HepG2 (cell line): ENCODE data around the gene SLC2A6. TPM values are rescaled to one million over a fixed set of nuclear protein-coding genes. Genes with fewer than 3 reads are reported as not detected.
A peak's percentile ranks its signal among the peaks of the same experiment; 100 is the strongest.

Source experiments
- ATAC-seq: fragments of 200-7000 bp; cut with Tn5 transposase; 3 replicates; pipeline ENCODE4 v1.9.1; 2020; ENCODE audit warnings: mild to moderate bottlenecking, moderate library complexity
- BruUV-seq: library from RNA; stranded (reverse); fragments of 400-500 nt; replicated peaks from 2 replicates; lab custom pipeline; 2021; lab: Mats Ljungman, UMichigan
- CTCF ChIA-PET: fragments of 300-600 bp; formaldehyde crosslinking; extraction: SDS; loops from one replicate; lab custom pipeline; 2021; ENCODE audit warnings: low total read pairs, inconsistent platforms, low intra/inter-chr PET ratio; lab: Yijun Ruan, JAX
- POLR2A ChIA-PET: fragments of 350-600 bp; sonication (Branson Sonifier 250); formaldehyde crosslinking; loops from one replicate; lab custom pipeline; 2020; ENCODE audit warnings: antibody characterized with exemption, inconsistent platforms; lab: Yijun Ruan, JAX
- DNase-seq: peaks from one replicate; pipeline ENCODE4 v3.0.0-alpha.2; 2015; ENCODE audit warnings: low spot score
- FAIRE-seq: peaks from 3 replicates; lab custom pipeline; 2011; peaks lifted over from hg19 to GRCh38; lab: Jason Lieb, UNC
- H2AFZ ChIP-seq: one replicate; pipeline ENCODE4 v1.6.1; 2011; ENCODE audit warnings: low read length, inconsistent platforms
- H3K27ac ChIP-seq: fragments of 300-600 bp; 3 replicates; pipeline ENCODE4 v1.8.0; 2011; ENCODE audit warnings: mixed run types, mild to moderate bottlenecking, mixed read lengths, low read length, inconsistent platforms; ENCODE audit not compliant: insufficient read depth; ENCODE audit errors: extremely low read length
- H3K27me3 ChIP-seq, 2 experiments: fragments of 200-600 bp in 1 of 2; 2 replicates in 1 of 2; 3 replicates in 1 of 2; pipeline versions ENCODE4 v1.6.0 to v1.8.0; 2011; ENCODE audit warnings: low read length in 2 of 2, mild to moderate bottlenecking in 2 of 2, moderate library complexity in 2 of 2, inconsistent platforms in 1 of 2; ENCODE audit not compliant: insufficient read depth in 2 of 2, control insufficient read depth in 1 of 2
- H3K36me3 ChIP-seq, 2 experiments: fragments of 200-600 bp in 1 of 2; replicated peaks in 1 of 2; 2 replicates in 1 of 2; 3 replicates in 1 of 2; pipeline versions ENCODE4 v1.5.1 to v1.8.0; 2011; ENCODE audit warnings: low read length in 2 of 2, inconsistent platforms in 1 of 2; ENCODE audit not compliant: insufficient read depth in 2 of 2, control insufficient read depth in 1 of 2
- H3K4me1 ChIP-seq: 2 replicates; pipeline ENCODE4 v1.5.1; 2012; ENCODE audit warnings: low read length, inconsistent platforms; ENCODE audit not compliant: insufficient read depth
- H3K4me2 ChIP-seq: 2 replicates; pipeline ENCODE4 v1.6.0; 2011; ENCODE audit warnings: low read depth, low read length, inconsistent platforms
- H3K4me3 ChIP-seq, 3 experiments: fragments of 200-600 bp in 1 of 3; sonication (generic), shearing (Covaris generic) in 1 of 3; replicated peaks in 1 of 3; 2 replicates each; pipeline ENCODE4 v1.5.1; 2011 to 2016; ENCODE audit warnings: low read length in 3 of 3, inconsistent platforms in 2 of 3, low read depth in 2 of 3, mild to moderate bottlenecking in 2 of 3, control low read depth in 1 of 3, mixed read lengths in 1 of 3; ENCODE audit not compliant: insufficient read depth in 1 of 3
- H3K79me2 ChIP-seq: one replicate; pipeline ENCODE4 v1.6.1; 2011; ENCODE audit warnings: low read length, inconsistent platforms; ENCODE audit not compliant: insufficient read depth
- H3K9ac ChIP-seq: 2 replicates; pipeline ENCODE4 v1.6.0; 2011; ENCODE audit warnings: mild to moderate bottlenecking, low read depth, low read length, inconsistent platforms; ENCODE audit not compliant: insufficient read depth
- H3K9me3 ChIP-seq: 2 replicates; pipeline ENCODE4 v1.5.1; 2012; ENCODE audit warnings: mild to moderate bottlenecking, low read length
- H4K20me1 ChIP-seq: 2 replicates; pipeline ENCODE4 v1.6.0; 2011; ENCODE audit warnings: inconsistent platforms, mild to moderate bottlenecking, low read length, moderate library complexity; ENCODE audit not compliant: insufficient read depth
- AGO2 ChIP-seq: fragments of 200-400 bp; formaldehyde crosslinking; optimal IDR thresholded peaks from 2 replicates; pipeline ENCODE3; 2017; ENCODE audit warnings: mild to moderate bottlenecking, low read depth, low read length, moderate library complexity
- BATF2 ChIP-seq: sonication (generic); formaldehyde crosslinking; IDR thresholded peaks from 2 replicates; pipeline ENCODE4 v1.8.0; 2022; ENCODE audit warnings: mild to moderate bottlenecking, missing genetic modification reagents, moderate library complexity
- ERF ChIP-seq: IDR thresholded peaks from 2 replicates; pipeline ENCODE4 v1.6.1; 2018; ENCODE audit warnings: missing biosample characterization, missing genetic modification reagents
- NFIB ChIP-seq: sonication (generic); formaldehyde crosslinking; IDR thresholded peaks from 2 replicates; pipeline ENCODE4 v1.9.0; 2021; ENCODE audit warnings: missing genetic modification reagents, mild to moderate bottlenecking, borderline replicate concordance
- NONO ChIP-seq, 2 experiments: fragments of 450-650 bp in 1 of 2; sonication (generic) in 1 of 2; formaldehyde crosslinking in 1 of 2; IDR thresholded peaks in 1 of 2; conservative IDR thresholded peaks in 1 of 2; 2 replicates each; pipeline versions ENCODE4 v1.6.1 to v1.8.0; 2017 to 2022; ENCODE audit warnings: mild to moderate bottlenecking in 1 of 2, missing genetic modification reagents in 1 of 2, moderate library complexity in 1 of 2
- SKIL ChIP-seq: sonication (generic); formaldehyde crosslinking; IDR thresholded peaks from 2 replicates; pipeline ENCODE4 v1.8.0; 2022; ENCODE audit warnings: missing genetic modification reagents, mild to moderate bottlenecking, moderate library complexity, borderline replicate concordance
- SNRNP70 ChIP-seq: fragments of 200-400 bp; formaldehyde crosslinking; IDR thresholded peaks from 2 replicates; pipeline ENCODE4 v1.6.1; 2017; ENCODE audit warnings: mild to moderate bottlenecking, low read depth, low read length, moderate library complexity
- TBL1XR1 ChIP-seq: fragments of 150-350 bp; IDR thresholded peaks from 2 replicates; pipeline ENCODE4 v1.6.1; 2014; ENCODE audit warnings: borderline replicate concordance, low read length; ENCODE audit not compliant: partially characterized antibody
- ZNF18 ChIP-seq: sonication (generic); formaldehyde crosslinking; IDR thresholded peaks from 2 replicates; pipeline ENCODE4 v1.8.0; 2022; ENCODE audit warnings: mild to moderate bottlenecking, missing genetic modification reagents; ENCODE audit not compliant: insufficient replicate concordance
- ZNF460 ChIP-seq: sonication (generic); formaldehyde crosslinking; IDR thresholded peaks from 2 replicates; pipeline ENCODE4 v1.5.1; 2020; ENCODE audit warnings: missing genetic modification reagents, mild to moderate bottlenecking, borderline replicate concordance
- ZNF629 ChIP-seq: sonication (generic); formaldehyde crosslinking; conservative IDR thresholded peaks from 2 replicates; pipeline ENCODE4 v1.5.0; 2020; ENCODE audit warnings: missing genetic modification reagents
- WGBS: methylation state at CpG from one replicate; pipeline ENCODE4 v1.1.6; 2017; ENCODE audit warnings: low lambda C conversion rate; 5-methylcytosine and 5-hydroxymethylcytosine counted together
- in situ Hi-C: cut with HindIII; loops from 2 replicates; pipeline ENCODE4 v1.10.0; 2017; ENCODE audit warnings: low pct_unique_long_range_greater_than_20kb; ENCODE audit not compliant: extremely low pct_ligation_motif_present
- intact Hi-C: fragments of 100-400 bp; cut with micrococcal nuclease; formaldehyde crosslinking; loops from one replicate; pipeline ENCODE4 v1.10.0; 2022; ENCODE audit not compliant: unreplicated experiment
- polyA plus RNA-seq, 8 experiments: library from polyadenylated mRNA; depleted of rRNA in 3 of 8; stranded (reverse) in 7 of 8; unstranded in 1 of 8; fragments of >200 nt; fragmentation: Illumina TruSeq in 4 of 8; extraction: Trizol in 4 of 8; gene quantifications; 2 replicates each; pipeline versions ENCODE4 v1.2.1 to v1.2.3, GENCODE V29; 2011 to 2016; ENCODE audit warnings: low read depth in 4 of 8, missing spikeins in 1 of 8, mixed read lengths in 1 of 8; ENCODE audit not compliant: insufficient read depth in 1 of 8
- total RNA-seq, 5 experiments: library from RNA; depleted of rRNA; stranded (reverse); fragments of >200 nt; fragmentation: Illumina TruSeq; extraction: Trizol; gene quantifications; 2 replicates each; pipeline ENCODE4 v1.2.3, GENCODE V29; 2016; ENCODE audit warnings: low read depth in 1 of 5
- TF ChIP-seq, protein P1 (sequence below): IDR thresholded peaks from 2 replicates; pipeline ENCODE4 v1.6.1; 2016; ENCODE audit warnings: control low read depth
- TF ChIP-seq, protein P2 (sequence below): sonication (generic); formaldehyde crosslinking; IDR thresholded peaks from 2 replicates; pipeline ENCODE4 v1.5.0; 2020; ENCODE audit warnings: missing genetic modification reagents

The SLC2A6 gene
- total and polyA plus RNA-seq, 2 of the 13 experiments (the other 11 are each of a cell fraction or from before 2014, with no cell fraction given): 4.1 to 15.0 TPM

DNA sequence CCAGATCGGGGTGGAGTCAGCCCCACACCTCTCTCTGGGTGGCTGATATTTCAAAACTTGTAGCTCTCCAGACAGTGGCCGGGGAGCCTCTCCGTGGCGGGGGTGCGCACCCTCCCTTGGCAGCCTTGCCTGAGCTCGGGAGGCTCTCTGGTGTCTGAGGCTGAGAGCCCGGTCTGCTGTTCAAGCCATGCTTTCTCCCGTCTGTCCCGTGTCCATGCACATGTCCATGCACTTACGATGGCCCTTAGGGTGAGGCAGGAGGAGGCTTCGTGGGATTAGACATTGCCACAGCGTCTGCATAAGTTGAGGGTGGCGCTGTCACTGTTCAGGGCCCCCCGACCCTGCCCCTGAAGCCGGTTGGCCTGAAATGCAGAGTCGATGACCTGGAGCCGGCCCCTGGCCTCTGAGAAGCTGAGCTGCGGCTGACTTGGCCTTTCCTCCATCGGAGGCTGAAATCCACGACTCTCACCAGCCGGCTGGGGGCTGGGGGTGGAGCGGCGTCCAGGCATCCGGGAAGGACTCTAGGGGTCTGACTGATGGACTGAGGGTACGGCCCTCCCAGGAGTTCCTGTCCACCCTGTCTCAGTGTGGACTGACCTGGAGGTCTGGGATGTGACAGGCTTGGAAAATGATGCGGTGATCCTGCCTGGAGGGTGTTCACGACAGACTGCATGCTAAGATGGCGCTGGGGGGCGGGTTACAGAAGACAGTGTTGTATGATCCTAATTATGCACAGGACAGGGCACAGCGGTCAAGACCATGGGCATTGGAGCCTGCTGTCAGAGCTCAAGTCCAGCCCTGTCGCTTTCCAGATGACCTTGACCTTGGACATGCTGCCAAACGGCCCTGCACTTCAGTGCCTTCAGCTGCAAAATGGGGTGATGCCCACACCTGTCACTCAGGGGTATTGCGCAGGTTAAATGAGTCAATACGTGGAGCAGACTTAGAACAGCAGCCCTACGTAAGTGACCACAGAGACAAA is 18.3 kb upstream of the SLC2A6 start:
- H3K79me2 ChIP-seq: no peaks in the 10 kb centered on the region
- WGBS: 25% methylated on average over 5 of the region's 35 CpGs
- H3K36me3 ChIP-seq: no peaks in the 10 kb centered on the region
- H3K9ac ChIP-seq: no peak overlapping the region
- ATAC-seq: no peak
- intact Hi-C loops (no loop called here), in situ Hi-C loops (no loop called here)
- no peak overlapping the region for H2AFZ ChIP-seq
- H3K27me3 ChIP-seq: peaks cover 8 to 41% of the 10 kb centered on the region in 2 experiments
- H3K4me1 ChIP-seq: peaks cover 72% of the 10 kb centered on the region
- H3K4me3 ChIP-seq: no peak overlapping the region
- FAIRE-seq: no peak
- H3K27ac ChIP-seq: no peak overlapping the region
- H3K9me3 ChIP-seq: peaks cover 6% of the 10 kb centered on the region
- CTCF ChIA-PET: no interaction called here
- BruUV-seq: no TSS peak
- no peak for DNase-seq
- no peak overlapping the region for H3K4me2 ChIP-seq
- no peaks in the 10 kb centered on the region for H4K20me1 ChIP-seq
- POLR2A ChIA-PET: interaction anchor here (1.7 kb wide), 1 partner anchor 9 kb away, joined by 6 read pairs; no protein-coding TSS in a partner anchor
- TF ChIP-seq SNRNP70 (no peak), AGO2 (no peak), ERF (CRISPR knock-in tag) (no peak), NFIB (CRISPR knock-in tag) (no peak), ZNF18 (CRISPR knock-in tag) (no peak), TBL1XR1 (peak; percentile 67), ZNF460 (no peak), ZNF629 (CRISPR knock-in tag) (peak; percentile 74; the same call in 1 of the 2 replicates), SKIL (CRISPR knock-in tag) (0 out of 2 replicates have a peak, but pooled peaks have one; percentile 11), NONO (IDR thresholded peaks at IDR 0.05) (no peak), NONO (CRISPR knock-in tag; conservative IDR thresholded peaks at IDR 0.05) (no peak), BATF2 (CRISPR knock-in tag) (no peak)
- TF ChIP-seq, protein P1, sequence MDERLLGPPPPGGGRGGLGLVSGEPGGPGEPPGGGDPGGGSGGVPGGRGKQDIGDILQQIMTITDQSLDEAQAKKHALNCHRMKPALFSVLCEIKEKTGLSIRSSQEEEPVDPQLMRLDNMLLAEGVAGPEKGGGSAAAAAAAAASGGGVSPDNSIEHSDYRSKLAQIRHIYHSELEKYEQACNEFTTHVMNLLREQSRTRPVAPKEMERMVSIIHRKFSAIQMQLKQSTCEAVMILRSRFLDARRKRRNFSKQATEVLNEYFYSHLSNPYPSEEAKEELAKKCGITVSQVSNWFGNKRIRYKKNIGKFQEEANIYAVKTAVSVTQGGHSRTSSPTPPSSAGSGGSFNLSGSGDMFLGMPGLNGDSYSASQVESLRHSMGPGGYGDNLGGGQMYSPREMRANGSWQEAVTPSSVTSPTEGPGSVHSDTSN (CRISPR knock-in tag): peak; percentile 64; the same call in 1 of the 2 replicates
- TF ChIP-seq, protein P2, sequence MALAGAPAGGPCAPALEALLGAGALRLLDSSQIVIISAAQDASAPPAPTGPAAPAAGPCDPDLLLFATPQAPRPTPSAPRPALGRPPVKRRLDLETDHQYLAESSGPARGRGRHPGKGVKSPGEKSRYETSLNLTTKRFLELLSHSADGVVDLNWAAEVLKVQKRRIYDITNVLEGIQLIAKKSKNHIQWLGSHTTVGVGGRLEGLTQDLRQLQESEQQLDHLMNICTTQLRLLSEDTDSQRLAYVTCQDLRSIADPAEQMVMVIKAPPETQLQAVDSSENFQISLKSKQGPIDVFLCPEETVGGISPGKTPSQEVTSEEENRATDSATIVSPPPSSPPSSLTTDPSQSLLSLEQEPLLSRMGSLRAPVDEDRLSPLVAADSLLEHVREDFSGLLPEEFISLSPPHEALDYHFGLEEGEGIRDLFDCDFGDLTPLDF: no peak
